PC-9 (cell line): ENCODE results near the gene BEST2. TPM values are rescaled to one million over a fixed set of nuclear protein-coding genes. Genes with fewer than 3 reads are reported as not detected.

Experiments used
- BruUV-seq: library from RNA; stranded (reverse); fragments of 400-500 nt; replicated peaks from 2 replicates; lab custom pipeline; 2021; lab: Mats Ljungman, UMichigan
- CTCF ChIA-PET: fragments of 300-600 bp; sonication (Branson Sonifier 250); formaldehyde crosslinking; loops from one replicate; lab custom pipeline; 2022; ENCODE audit warnings: antibody characterized with exemption; lab: Charles Lee
- POLR2A ChIA-PET: fragments of 300-600 bp; sonication (Branson Sonifier 250); formaldehyde crosslinking; loops from one replicate; lab custom pipeline; 2022; ENCODE audit warnings: antibody characterized with exemption; ENCODE audit not compliant: unreplicated experiment; lab: Charles Lee
- DNase-seq, 2 experiments: peaks; one replicate each; pipeline versions ENCODE4 v3.0.0 to v3.0.0-alpha.2; 2015 to 2022; ENCODE audit warnings: mixed read lengths in 1 of 2
- H2AFZ ChIP-seq: fragments of 200-600 bp; sonication (generic); 2 replicates; pipeline ENCODE4 v1.8.1; 2017; ENCODE audit warnings: antibody characterized with exemption
- H3F3A ChIP-seq: fragments of 200-600 bp; sonication (generic); 2 replicates; pipeline ENCODE4 v1.8.1; 2017; ENCODE audit warnings: antibody characterized with exemption, mild to moderate bottlenecking, low read depth; ENCODE audit not compliant: insufficient read depth
- H3K27ac ChIP-seq: fragments of 200-600 bp; sonication (generic); 2 replicates; pipeline ENCODE4 v1.6.1; 2016; ENCODE audit warnings: mixed run types
- H3K27me3 ChIP-seq: fragments of 200-600 bp; sonication (generic); 2 replicates; pipeline ENCODE4 v1.6.1; 2016; ENCODE audit warnings: low read depth, mixed run types; ENCODE audit not compliant: insufficient read depth
- H3K36me3 ChIP-seq: fragments of 200-600 bp; sonication (generic); 2 replicates; pipeline ENCODE4 v1.6.1; 2016; ENCODE audit warnings: low read depth, mixed run types
- H3K4me1 ChIP-seq: fragments of 200-600 bp; sonication (generic); replicated peaks from 2 replicates; pipeline ENCODE4 v1.6.1; 2016; ENCODE audit warnings: mixed run types; ENCODE audit not compliant: insufficient read depth
- H3K4me2 ChIP-seq: fragments of 200-600 bp; sonication (generic); 2 replicates; pipeline ENCODE4 v1.6.1; 2017; ENCODE audit warnings: mixed run types
- H3K4me3 ChIP-seq: fragments of 200-600 bp; sonication (generic); 2 replicates; pipeline ENCODE4 v1.6.1; 2016; ENCODE audit warnings: mixed run types
- H3K79me2 ChIP-seq: fragments of 200-600 bp; sonication (generic); 2 replicates; pipeline ENCODE4 v1.6.1; 2017; ENCODE audit warnings: low read depth, mixed run types
- H3K9me2 ChIP-seq: fragments of 200-600 bp; sonication (generic); 2 replicates; pipeline ENCODE4 v1.8.1; 2017; ENCODE audit warnings: mild to moderate bottlenecking; ENCODE audit not compliant: insufficient read depth
- H3K9me3 ChIP-seq: fragments of 200-600 bp; sonication (generic); 2 replicates; pipeline ENCODE4 v1.8.1; 2016; ENCODE audit warnings: low read depth; ENCODE audit not compliant: insufficient read depth
- H4K20me1 ChIP-seq: fragments of 200-600 bp; sonication (generic); 2 replicates; pipeline ENCODE4 v1.8.1; 2017; ENCODE audit not compliant: insufficient read depth
- EZH2 ChIP-seq: fragments of 200-600 bp; sonication (generic); IDR thresholded peaks from 2 replicates; pipeline ENCODE4 v1.8.0; 2017; ENCODE audit warnings: antibody characterized with exemption, low read depth
- intact Hi-C: fragments of 100-400 bp; cut with micrococcal nuclease; formaldehyde crosslinking; loops from one replicate; pipeline ENCODE4 v1.10.0; 2022; ENCODE audit not compliant: unreplicated experiment
- total RNA-seq: library from RNA; stranded (reverse); gene quantifications from 2 replicates; pipeline ENCODE4 v1.2.3, GENCODE V29; 2021
- TF ChIP-seq, protein P1 (sequence below): fragments of 200-600 bp; sonication (generic); conservative IDR thresholded peaks from 2 replicates; pipeline ENCODE4 v1.6.1; 2017; ENCODE audit warnings: mixed run types, antibody characterized with exemption, mild to moderate bottlenecking, moderate library complexity

The BEST2 gene
- total RNA-seq, 1 experiment from 2014 or later, result not detected

DNA sequence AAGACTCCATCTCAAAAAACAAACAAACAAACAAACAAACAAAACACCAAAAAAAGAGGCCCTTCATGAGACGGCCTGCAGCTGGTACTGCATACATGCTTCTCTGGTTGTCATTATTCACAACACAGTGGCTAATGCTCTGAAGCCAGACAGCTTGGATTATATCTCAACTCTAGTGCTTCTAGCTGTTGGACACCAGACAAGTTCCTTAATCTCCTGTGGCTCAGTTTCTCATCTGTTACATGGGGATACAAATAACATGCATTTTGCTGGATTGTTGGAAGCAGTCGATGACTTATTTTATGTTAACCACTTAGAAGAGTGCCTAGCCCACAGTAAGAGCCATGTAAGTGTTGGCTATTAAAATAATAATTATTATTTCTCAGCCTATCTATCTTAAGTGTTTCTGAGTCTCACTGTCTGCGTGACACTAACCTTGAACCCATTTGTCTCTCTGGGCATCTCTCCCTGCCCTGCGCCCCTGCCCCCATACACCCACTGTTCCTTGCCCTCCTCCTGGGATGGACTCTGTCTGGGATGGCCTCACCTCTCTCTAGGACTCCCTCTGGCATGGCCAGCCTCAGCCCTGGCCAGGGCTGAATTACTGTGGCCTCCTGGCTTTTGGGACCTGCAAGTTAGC is 36.6 kb downstream of the BEST2 start:
- H3K9me3 ChIP-seq, result no peaks in the 10 kb centered on the region
- ChIA-PET POLR2A (interaction anchor here (0.6 to 1.8 kb wide), 3 partner anchors 9 to 51 kb away, joined by 4 to 18 read pairs (median 11); no protein-coding TSS in a partner anchor), CTCF (interaction anchor here (1.0 kb wide), 1 partner anchor 28 kb away, joined by 3 read pairs; no protein-coding TSS in a partner anchor)
- peaks cover 68% of the 10 kb centered on the region for H3K4me1 ChIP-seq
- H4K20me1 ChIP-seq, result peaks cover 17% of the 10 kb centered on the region
- no peaks in the 10 kb centered on the region; the same call in 1 of the 2 replicates for H3K36me3 ChIP-seq
- no peak overlapping the region for H2AFZ ChIP-seq
- peak in 1 of 2 experiments; percentile 19 for DNase-seq
- no TSS peak for BruUV-seq
- H3K9me2 ChIP-seq, result no peaks in the 10 kb centered on the region
- peak overlapping the region; percentile 73 for H3K4me3 ChIP-seq
- H3F3A ChIP-seq, result peaks cover 81% of the 10 kb centered on the region
- no peak for TF ChIP-seq EZH2
- TF ChIP-seq, protein P1, sequence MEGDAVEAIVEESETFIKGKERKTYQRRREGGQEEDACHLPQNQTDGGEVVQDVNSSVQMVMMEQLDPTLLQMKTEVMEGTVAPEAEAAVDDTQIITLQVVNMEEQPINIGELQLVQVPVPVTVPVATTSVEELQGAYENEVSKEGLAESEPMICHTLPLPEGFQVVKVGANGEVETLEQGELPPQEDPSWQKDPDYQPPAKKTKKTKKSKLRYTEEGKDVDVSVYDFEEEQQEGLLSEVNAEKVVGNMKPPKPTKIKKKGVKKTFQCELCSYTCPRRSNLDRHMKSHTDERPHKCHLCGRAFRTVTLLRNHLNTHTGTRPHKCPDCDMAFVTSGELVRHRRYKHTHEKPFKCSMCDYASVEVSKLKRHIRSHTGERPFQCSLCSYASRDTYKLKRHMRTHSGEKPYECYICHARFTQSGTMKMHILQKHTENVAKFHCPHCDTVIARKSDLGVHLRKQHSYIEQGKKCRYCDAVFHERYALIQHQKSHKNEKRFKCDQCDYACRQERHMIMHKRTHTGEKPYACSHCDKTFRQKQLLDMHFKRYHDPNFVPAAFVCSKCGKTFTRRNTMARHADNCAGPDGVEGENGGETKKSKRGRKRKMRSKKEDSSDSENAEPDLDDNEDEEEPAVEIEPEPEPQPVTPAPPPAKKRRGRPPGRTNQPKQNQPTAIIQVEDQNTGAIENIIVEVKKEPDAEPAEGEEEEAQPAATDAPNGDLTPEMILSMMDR, result no peak
- intact Hi-C loops, result loop anchor here (5.0 to 10.0 kb wide), 2 partner anchors 374 to 1057 kb away; no protein-coding TSS in a partner anchor
- H3K27me3 ChIP-seq, result no peaks in the 10 kb centered on the region
- H3K4me2 ChIP-seq, result peak overlapping the region; percentile 91
- H3K79me2 ChIP-seq, result peaks cover 46% of the 10 kb centered on the region
- H3K27ac ChIP-seq, result peak overlapping the region; percentile 86

- peak overlapping the region; percentile 73 for H3K4me3 ChIP-seq
- POLR2A ChIA-PET, result interaction anchor here (0.5 to 1.8 kb wide), 7 partner anchors 10 to 178 kb away, joined by 3 to 18 read pairs (median 4); partner anchors contain the start of genes RNASEH2A, ZNF490 and ZNF791
- peaks cover 18% of the 10 kb centered on the region for H4K20me1 ChIP-seq
- no peaks in the 10 kb centered on the region for H3K27me3 ChIP-seq
- no peaks in the 10 kb centered on the region; the same call in 1 of the 2 replicates for H3K36me3 ChIP-seq
- no peaks in the 10 kb centered on the region for H3K9me2 ChIP-seq
- H3K4me1 ChIP-seq, result peaks cover 63% of the 10 kb centered on the region
- peak overlapping the region; percentile 91 for H3K4me2 ChIP-seq
- BruUV-seq, result TSS peak; percentile 31
- peak overlapping the region; percentile 86 for H3K27ac ChIP-seq
- H2AFZ ChIP-seq, result no peak overlapping the region
- TF ChIP-seq, protein P1, result 0 out of 2 replicates have a peak, but pooled peaks have one; percentile 4
- no peak for TF ChIP-seq EZH2
- intact Hi-C loops, result loop anchor here (5.0 to 10.0 kb wide), 2 partner anchors 374 to 1056 kb away; no protein-coding TSS in a partner anchor
- peaks cover 49% of the 10 kb centered on the region for H3K79me2 ChIP-seq
- DNase-seq, result peak; percentile 50 to 80
- no peaks in the 10 kb centered on the region for H3K9me3 ChIP-seq
- H3F3A ChIP-seq, result peaks cover 78% of the 10 kb centered on the region
- CTCF ChIA-PET, result interaction anchor here (0.6 to 1.0 kb wide), 3 partner anchors 23 to 33 kb away, joined by 3 to 8 read pairs (median 3); no protein-coding TSS in a partner anchor
These were observed 37.1 kb downstream of the BEST2 start for GRCh38 chr19:12788682-12789097.

DNA sequence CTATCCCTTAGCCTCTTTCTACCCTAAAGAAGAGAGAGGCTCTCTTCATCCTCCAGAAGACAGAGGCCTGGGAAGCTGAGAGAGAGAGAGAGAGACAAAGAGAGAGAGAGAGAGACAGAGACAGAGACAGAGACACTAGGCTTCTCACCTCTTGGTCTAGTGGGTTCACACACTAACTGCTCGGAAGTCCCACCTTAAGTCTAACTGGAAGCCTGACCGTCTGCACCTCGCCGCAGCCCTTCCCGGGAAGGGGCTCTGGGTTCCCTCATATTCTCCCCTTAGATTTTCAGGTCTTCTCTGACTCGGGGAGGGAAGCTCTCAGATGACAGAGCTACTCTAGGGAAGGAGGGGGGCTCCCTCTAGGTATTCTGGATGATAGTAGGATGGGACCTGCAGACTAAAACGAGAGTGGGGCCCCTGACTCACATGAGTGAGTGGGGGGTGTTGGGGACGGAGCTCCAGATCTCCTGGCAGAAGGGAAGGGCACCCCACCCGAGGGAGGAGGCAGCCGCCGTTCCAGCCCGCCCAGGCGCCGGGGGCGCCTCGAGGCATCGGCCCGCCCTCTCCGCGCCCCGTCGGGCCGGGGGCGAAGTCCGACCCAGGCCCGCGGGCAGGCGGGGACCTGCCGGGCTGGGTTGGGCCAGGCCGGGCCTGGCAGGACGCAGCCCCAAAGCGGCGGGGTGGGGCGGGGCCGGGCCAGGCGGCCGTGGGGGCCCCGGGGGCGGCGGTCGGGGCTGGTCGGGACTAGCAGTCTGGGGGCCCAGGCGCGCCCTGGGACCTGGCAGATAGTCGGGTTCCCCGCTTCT is 37.7 kb downstream of the BEST2 start:
- H3K79me2 ChIP-seq, result peaks cover 52% of the 10 kb centered on the region
- no peaks in the 10 kb centered on the region for H3K9me3 ChIP-seq
- ChIA-PET CTCF (interaction anchor here (0.6 kb wide), 2 partner anchors 23 to 34 kb away, joined by 3 to 8 read pairs; no protein-coding TSS in a partner anchor), POLR2A (interaction anchor here (0.5 to 1.8 kb wide), 7 partner anchors 11 to 328 kb away, joined by 3 to 18 read pairs (median 4); partner anchors contain the start of genes RNASEH2A, ZNF490 and ZNF791)
- H3F3A ChIP-seq, result peaks cover 79% of the 10 kb centered on the region
- H3K4me2 ChIP-seq, result peak overlapping the region; percentile 91
- TF ChIP-seq, protein P1, result no peak; the same call in 1 of the 2 replicates
- TF ChIP-seq EZH2, result no peak
- 0 out of 2 replicates have a peak overlapping the region, but pooled peaks have one; percentile 25 for H2AFZ ChIP-seq
- no peaks in the 10 kb centered on the region; the same call in 1 of the 2 replicates for H3K36me3 ChIP-seq
- H3K9me2 ChIP-seq, result no peaks in the 10 kb centered on the region
- intact Hi-C loops, result loop anchor here (5.0 to 10.0 kb wide), 2 partner anchors 373 to 1056 kb away; no protein-coding TSS in a partner anchor
- H3K27me3 ChIP-seq, result no peaks in the 10 kb centered on the region
- H3K4me3 ChIP-seq, result peak overlapping the region; percentile 73
- peak overlapping the region; percentile 86 for H3K27ac ChIP-seq
- DNase-seq, result peak in 1 of 2 experiments; percentile 42
- H4K20me1 ChIP-seq, result peaks cover 18% of the 10 kb centered on the region
- no TSS peak for BruUV-seq
- peaks cover 61% of the 10 kb centered on the region for H3K4me1 ChIP-seq
